HepG2 (cell line): ENCODE results near the gene BPIFB6. TPM values are rescaled to one million over a fixed set of nuclear protein-coding genes. Genes with fewer than 3 reads are reported as not detected.

Experiments
- CBFB ChIP-seq: sonication (generic); formaldehyde crosslinking; IDR thresholded peaks from 2 replicates; pipeline ENCODE4 v1.4.0; 2020; ENCODE audit warnings: missing genetic modification reagents
- CBX2 ChIP-seq, 2 experiments: fragments of 200-600 bp in 1 of 2; sonication (generic); formaldehyde crosslinking in 1 of 2; IDR thresholded peaks; 2 replicates each; pipeline versions ENCODE4 v1.7.0 to v1.8.1; 2018 to 2022; ENCODE audit warnings: low read depth in 2 of 2, low read length in 1 of 2, mild to moderate bottlenecking in 1 of 2, missing genetic modification reagents in 1 of 2
- DNMT1 ChIP-seq: sonication (generic); formaldehyde crosslinking; IDR thresholded peaks from 2 replicates; pipeline ENCODE4 v1.5.1; 2020; ENCODE audit warnings: mild to moderate bottlenecking, missing genetic modification reagents
- FOXO1 ChIP-seq: sonication (generic); formaldehyde crosslinking; IDR thresholded peaks from 2 replicates; pipeline ENCODE4 v1.4.0; 2020; ENCODE audit warnings: missing genetic modification reagents
- JDP2 ChIP-seq: sonication (generic); formaldehyde crosslinking; IDR thresholded peaks from 2 replicates; pipeline ENCODE4 v1.8.1; 2022; ENCODE audit warnings: missing genetic modification reagents, borderline replicate concordance
- MXI1 ChIP-seq: IDR thresholded peaks from 3 replicates; pipeline ENCODE4 v1.6.1; 2012; ENCODE audit warnings: low read depth, low read length, inconsistent platforms, borderline replicate concordance
- PHF21A ChIP-seq: sonication (generic); formaldehyde crosslinking; IDR thresholded peaks from 2 replicates; pipeline ENCODE4 v1.5.0; 2020; ENCODE audit warnings: mild to moderate bottlenecking, missing genetic modification reagents
- PRMT3 ChIP-seq: sonication (generic); formaldehyde crosslinking; IDR thresholded peaks from 2 replicates; pipeline ENCODE4 v1.8.1; 2022; ENCODE audit warnings: low read depth, mild to moderate bottlenecking, moderate library complexity, missing genetic modification reagents, borderline replicate concordance
- TCF12 ChIP-seq, 2 experiments: fragments of 450-650 bp in 1 of 2; sonication (generic) in 1 of 2; formaldehyde crosslinking in 1 of 2; IDR thresholded peaks; 2 replicates each; pipeline versions ENCODE4 v1.6.1 to v1.8.0; 2017 to 2022; ENCODE audit warnings: antibody characterized with exemption in 1 of 2, mild to moderate bottlenecking in 1 of 2, missing genetic modification reagents in 1 of 2, moderate library complexity in 1 of 2
- ZC3H4 ChIP-seq: sonication (generic); formaldehyde crosslinking; IDR thresholded peaks from 2 replicates; pipeline ENCODE4 v1.4.0; 2020; ENCODE audit warnings: missing genetic modification reagents, borderline replicate concordance
- ZNF10 ChIP-seq: sonication (generic); formaldehyde crosslinking; IDR thresholded peaks from 2 replicates; pipeline ENCODE4 v1.4.0; 2020; ENCODE audit warnings: mild to moderate bottlenecking, low read depth, missing genetic modification reagents, borderline replicate concordance
- ZNF274 ChIP-seq: sonication (generic); formaldehyde crosslinking; IDR thresholded peaks from 2 replicates; pipeline ENCODE4 v1.5.1; 2020; ENCODE audit warnings: mild to moderate bottlenecking, missing genetic modification reagents
- ZNF530 ChIP-seq: sonication (generic); formaldehyde crosslinking; IDR thresholded peaks from 2 replicates; pipeline ENCODE4 v1.5.0; 2020; ENCODE audit warnings: low read depth, mild to moderate bottlenecking, missing genetic modification reagents
- ZNF605 ChIP-seq: sonication (generic); formaldehyde crosslinking; IDR thresholded peaks from 2 replicates; pipeline ENCODE4 v1.8.0; 2022; ENCODE audit warnings: mild to moderate bottlenecking, missing genetic modification reagents
- ZNF709 ChIP-seq: sonication (generic); formaldehyde crosslinking; IDR thresholded peaks from 2 replicates; pipeline ENCODE4 v1.5.0; 2020; ENCODE audit warnings: mild to moderate bottlenecking, missing genetic modification reagents
- ZNF747 ChIP-seq: sonication (generic); formaldehyde crosslinking; IDR thresholded peaks from 2 replicates; pipeline ENCODE4 v1.8.1; 2023; ENCODE audit warnings: missing genetic modification reagents, mild to moderate bottlenecking, borderline replicate concordance
- ZNF850 ChIP-seq: sonication (generic); formaldehyde crosslinking; conservative IDR thresholded peaks from 2 replicates; pipeline ENCODE4 v1.9.0; 2021; ENCODE audit warnings: mild to moderate bottlenecking, missing genetic modification reagents
- polyA plus RNA-seq, 8 experiments: library from polyadenylated mRNA; depleted of rRNA in 3 of 8; stranded (reverse) in 7 of 8; unstranded in 1 of 8; fragments of >200 nt; fragmentation: Illumina TruSeq in 4 of 8; extraction: Trizol in 4 of 8; gene quantifications; 2 replicates each; pipeline versions ENCODE4 v1.2.1 to v1.2.3, GENCODE V29; 2011 to 2016; ENCODE audit warnings: low read depth in 4 of 8, missing spikeins in 1 of 8, mixed read lengths in 1 of 8; ENCODE audit not compliant: insufficient read depth in 1 of 8
- total RNA-seq, 5 experiments: library from RNA; depleted of rRNA; stranded (reverse); fragments of >200 nt; fragmentation: Illumina TruSeq; extraction: Trizol; gene quantifications; 2 replicates each; pipeline ENCODE4 v1.2.3, GENCODE V29; 2016; ENCODE audit warnings: low read depth in 1 of 5
- TF ChIP-seq, protein P1 (sequence below): sonication (generic); formaldehyde crosslinking; IDR thresholded peaks from 2 replicates; pipeline ENCODE4 v1.4.0; 2020; ENCODE audit warnings: missing genetic modification reagents
- TF ChIP-seq, protein P2 (sequence below): IDR thresholded peaks from 2 replicates; pipeline ENCODE4 v1.6.1; 2016; ENCODE audit warnings: missing genetic modification reagents, missing compliant biosample characterization
- TF ChIP-seq, protein P3 (sequence below): sonication (generic); formaldehyde crosslinking; IDR thresholded peaks from 2 replicates; pipeline ENCODE4 v1.4.0; 2020; ENCODE audit warnings: missing genetic modification reagents

BPIFB6 gene
- total and polyA plus RNA-seq, 2 of the 13 experiments (the other 11 are each of a cell fraction or from before 2014, with no cell fraction given) = 0.13 to 1.7 TPM

DNA sequence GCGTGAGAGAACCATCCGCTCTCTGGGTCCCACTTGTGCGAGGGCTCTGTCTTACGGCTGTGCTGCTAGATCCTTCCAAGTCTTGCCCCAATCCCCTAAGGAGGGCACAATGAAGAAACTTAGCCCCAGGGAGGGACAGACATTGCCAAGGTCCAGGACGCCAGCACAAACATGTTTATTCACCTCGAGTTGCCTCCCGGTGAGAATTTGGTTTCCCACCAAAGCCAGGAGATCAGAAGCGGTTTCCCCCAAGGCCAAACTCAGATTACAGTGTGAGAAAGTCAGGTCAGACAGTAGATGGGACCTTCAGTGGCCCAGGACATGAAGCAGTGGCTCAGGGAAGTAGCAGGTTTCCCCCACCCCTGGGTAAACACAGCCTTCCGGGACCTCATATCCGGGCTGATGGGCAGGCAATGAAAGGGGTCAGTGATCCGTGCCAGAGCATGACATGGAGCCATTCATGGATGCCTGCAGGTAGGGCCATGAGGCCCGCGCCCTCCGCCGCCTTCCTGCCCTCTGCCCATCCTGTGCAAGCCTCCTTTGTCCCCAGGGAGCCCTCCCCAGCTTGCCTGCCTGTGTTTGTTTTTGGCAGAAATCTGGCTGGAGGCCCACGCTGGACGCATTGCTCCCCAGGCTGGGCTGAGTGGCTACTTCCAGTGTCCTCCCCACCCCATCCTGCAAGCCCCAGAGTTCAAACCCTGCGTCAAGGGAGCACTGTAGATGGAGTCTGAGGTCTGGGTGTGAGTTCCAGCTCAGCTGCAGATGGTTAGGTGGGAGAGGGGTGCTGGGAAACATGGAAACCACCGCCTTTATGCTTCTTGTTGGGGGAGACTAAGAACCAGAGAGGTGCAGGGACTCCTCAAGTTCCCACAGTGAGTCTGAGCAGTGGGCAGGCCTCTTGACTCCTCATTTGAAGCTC lies 22.0 kb upstream of the BPIFB6 start (continued):
- TF ChIP-seq, protein P1, sequence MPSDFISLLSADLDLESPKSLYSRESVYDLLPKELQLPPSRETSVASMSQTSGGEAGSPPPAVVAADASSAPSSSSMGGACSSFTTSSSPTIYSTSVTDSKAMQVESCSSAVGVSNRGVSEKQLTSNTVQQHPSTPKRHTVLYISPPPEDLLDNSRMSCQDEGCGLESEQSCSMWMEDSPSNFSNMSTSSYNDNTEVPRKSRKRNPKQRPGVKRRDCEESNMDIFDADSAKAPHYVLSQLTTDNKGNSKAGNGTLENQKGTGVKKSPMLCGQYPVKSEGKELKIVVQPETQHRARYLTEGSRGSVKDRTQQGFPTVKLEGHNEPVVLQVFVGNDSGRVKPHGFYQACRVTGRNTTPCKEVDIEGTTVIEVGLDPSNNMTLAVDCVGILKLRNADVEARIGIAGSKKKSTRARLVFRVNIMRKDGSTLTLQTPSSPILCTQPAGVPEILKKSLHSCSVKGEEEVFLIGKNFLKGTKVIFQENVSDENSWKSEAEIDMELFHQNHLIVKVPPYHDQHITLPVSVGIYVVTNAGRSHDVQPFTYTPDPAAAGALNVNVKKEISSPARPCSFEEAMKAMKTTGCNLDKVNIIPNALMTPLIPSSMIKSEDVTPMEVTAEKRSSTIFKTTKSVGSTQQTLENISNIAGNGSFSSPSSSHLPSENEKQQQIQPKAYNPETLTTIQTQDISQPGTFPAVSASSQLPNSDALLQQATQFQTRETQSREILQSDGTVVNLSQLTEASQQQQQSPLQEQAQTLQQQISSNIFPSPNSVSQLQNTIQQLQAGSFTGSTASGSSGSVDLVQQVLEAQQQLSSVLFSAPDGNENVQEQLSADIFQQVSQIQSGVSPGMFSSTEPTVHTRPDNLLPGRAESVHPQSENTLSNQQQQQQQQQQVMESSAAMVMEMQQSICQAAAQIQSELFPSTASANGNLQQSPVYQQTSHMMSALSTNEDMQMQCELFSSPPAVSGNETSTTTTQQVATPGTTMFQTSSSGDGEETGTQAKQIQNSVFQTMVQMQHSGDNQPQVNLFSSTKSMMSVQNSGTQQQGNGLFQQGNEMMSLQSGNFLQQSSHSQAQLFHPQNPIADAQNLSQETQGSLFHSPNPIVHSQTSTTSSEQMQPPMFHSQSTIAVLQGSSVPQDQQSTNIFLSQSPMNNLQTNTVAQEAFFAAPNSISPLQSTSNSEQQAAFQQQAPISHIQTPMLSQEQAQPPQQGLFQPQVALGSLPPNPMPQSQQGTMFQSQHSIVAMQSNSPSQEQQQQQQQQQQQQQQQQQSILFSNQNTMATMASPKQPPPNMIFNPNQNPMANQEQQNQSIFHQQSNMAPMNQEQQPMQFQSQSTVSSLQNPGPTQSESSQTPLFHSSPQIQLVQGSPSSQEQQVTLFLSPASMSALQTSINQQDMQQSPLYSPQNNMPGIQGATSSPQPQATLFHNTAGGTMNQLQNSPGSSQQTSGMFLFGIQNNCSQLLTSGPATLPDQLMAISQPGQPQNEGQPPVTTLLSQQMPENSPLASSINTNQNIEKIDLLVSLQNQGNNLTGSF (CRISPR knock-in tag) = 0 out of 2 replicates have a peak, but pooled peaks have one; percentile 56
- TF ChIP-seq ZNF709 (peak; percentile 88), ZNF274 (peak; percentile 86), TCF12 (IDR thresholded peaks at IDR 0.05) (no peak), TCF12 (CRISPR knock-in tag; IDR thresholded peaks at IDR 0.05) (peak; percentile 88; the same call in 1 of the 2 replicates), ZNF605 (CRISPR knock-in tag) (peak; percentile 71), FOXO1 (peak; percentile 97), ZC3H4 (CRISPR knock-in tag) (peak; percentile 40; the same call in 1 of the 2 replicates), JDP2 (CRISPR knock-in tag) (no peak; the same call in 1 of the 2 replicates), ZNF530 (CRISPR knock-in tag) (0 out of 2 replicates have a peak, but pooled peaks have one; percentile 45), PRMT3 (CRISPR knock-in tag) (peak; percentile 86; the same call in 1 of the 2 replicates), MXI1 (peak; percentile 80; the same call in 1 of the 3 replicates), PHF21A (CRISPR knock-in tag) (peak; percentile 100), ZNF10 (CRISPR knock-in tag) (no peak), CBFB (peak; percentile 94), DNMT1 (CRISPR knock-in tag) (peak; percentile 61; the same call in 1 of the 2 replicates), CBX2 (IDR thresholded peaks at IDR 0.05; ENCODE audit: low read depth, low read length) (no peak), CBX2 (CRISPR knock-in tag; IDR thresholded peaks at IDR 0.05; ENCODE audit: low read depth) (no peak), ZNF850 (peak; percentile 86; the same call in 1 of the 2 replicates), ZNF747 (CRISPR knock-in tag) (peak; percentile 97; the same call in 1 of the 2 replicates)
- TF ChIP-seq, protein P2, sequence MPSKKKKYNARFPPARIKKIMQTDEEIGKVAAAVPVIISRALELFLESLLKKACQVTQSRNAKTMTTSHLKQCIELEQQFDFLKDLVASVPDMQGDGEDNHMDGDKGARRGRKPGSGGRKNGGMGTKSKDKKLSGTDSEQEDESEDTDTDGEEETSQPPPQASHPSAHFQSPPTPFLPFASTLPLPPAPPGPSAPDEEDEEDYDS = peak; percentile 95
- TF ChIP-seq, protein P3, sequence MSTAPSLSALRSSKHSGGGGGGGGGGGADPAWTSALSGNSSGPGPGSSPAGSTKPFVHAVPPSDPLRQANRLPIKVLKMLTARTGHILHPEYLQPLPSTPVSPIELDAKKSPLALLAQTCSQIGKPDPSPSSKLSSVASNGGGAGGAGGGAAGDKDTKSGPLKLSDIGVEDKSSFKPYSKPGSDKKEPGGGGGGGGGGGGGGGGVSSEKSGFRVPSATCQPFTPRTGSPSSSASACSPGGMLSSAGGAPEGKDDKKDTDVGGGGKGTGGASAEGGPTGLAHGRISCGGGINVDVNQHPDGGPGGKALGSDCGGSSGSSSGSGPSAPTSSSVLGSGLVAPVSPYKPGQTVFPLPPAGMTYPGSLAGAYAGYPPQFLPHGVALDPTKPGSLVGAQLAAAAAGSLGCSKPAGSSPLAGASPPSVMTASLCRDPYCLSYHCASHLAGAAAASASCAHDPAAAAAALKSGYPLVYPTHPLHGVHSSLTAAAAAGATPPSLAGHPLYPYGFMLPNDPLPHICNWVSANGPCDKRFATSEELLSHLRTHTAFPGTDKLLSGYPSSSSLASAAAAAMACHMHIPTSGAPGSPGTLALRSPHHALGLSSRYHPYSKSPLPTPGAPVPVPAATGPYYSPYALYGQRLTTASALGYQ = peak; percentile 96
